HS-27A (cell line): ENCODE results near the gene PARP11.

Experiments used
- DNase-seq: peaks from one replicate; pipeline ENCODE4 v3.0.0-alpha.2; 2012; ENCODE audit warnings: low read depth, missing footprints

Gene PARP11

DNA sequence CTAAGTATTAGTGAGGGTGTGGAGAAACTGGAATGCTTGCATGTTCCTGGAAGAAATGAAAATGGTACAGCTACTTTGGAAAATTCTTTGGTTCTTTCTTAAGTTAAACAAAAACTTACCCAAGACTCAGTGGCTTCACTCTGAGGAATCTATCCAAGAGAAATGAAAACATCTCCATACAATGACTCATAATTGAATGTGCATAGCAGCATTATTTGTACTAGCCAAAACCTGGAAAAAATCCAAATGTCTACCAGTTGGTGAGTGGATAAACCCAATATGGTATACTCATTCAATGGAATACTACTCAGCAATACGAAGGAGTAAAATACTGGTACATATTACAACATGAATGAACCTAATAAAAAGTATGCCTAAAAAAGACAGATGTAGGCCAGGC, 102.3 kb downstream of the PARP11 start:
- peak; percentile 74 for DNase-seq

DNA sequence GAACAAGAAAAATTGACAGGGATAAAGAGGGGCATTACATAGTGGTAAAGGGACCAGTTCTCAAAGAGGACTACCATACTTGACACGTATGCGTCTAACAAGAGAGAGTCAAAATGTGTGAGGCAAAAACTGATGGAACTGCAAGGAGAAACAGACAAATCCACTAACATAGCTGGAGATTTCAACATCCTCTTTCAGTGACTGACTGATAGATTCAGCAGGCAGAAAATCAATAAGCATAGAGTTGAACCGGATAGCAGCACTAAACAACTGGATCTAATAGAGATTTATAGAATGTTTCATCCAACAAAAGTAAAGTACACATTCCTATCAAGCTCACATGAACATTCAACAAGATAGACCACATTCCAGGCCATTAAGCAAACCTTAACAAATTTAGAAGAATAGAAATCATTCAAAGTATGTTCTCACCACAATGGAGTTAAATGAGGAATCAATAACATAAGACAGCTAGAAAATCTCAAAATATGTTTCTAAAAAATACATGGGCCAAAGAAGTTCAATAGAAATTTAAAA, 104.2 kb downstream of the PARP11 start:
- DNase-seq = no peak

GRCh38 chr12:3761116-3761735, 112.0 kb downstream of the PARP11 start:
- DNase-seq = no peak

- no peak for DNase-seq
Measured at GRCh38 chr12:3759878-3760277, 113.3 kb downstream of the PARP11 start.
